ENCODE results near the gene RAB3A.

The RAB3A gene

DNA sequence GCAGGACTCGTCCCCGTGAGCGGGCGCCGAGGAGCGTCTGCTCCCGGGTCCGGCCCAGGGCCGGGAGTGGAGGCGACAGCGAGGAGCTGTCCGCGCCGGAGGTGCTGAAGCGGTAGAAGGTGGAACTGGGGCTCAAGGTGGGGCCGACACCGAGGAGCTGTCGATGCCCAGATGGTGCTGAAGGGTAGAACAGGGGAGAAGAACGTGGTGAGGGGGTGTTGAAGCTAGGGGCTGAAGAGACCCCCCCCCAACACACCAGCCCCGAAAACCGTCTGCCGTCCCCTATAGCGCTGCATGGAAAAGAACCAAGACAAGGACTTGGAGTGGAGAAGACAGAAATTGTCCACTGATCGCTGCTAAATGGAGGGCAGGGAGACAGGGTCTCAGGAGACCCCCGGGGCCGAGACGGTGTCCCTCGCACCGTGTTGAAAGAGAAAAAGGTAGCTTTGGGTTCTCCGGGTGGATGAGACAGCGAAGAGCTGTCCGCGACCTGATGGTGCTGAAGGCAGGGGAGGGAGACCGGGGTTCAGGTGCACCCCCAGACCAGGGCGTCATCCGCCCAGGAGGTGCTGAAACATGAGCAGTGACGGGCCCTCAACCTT, 29.5 kb upstream of the RAB3A start:
- H3K9me3 ChIP-seq (ENCODE audit: insufficient read depth, low read length), result no peaks in the 10 kb centered on the region
- H2AFZ ChIP-seq (ENCODE audit: low read depth, low read length), result no peak overlapping the region
- H3K4me2 ChIP-seq (ENCODE audit: low read length), result no peak overlapping the region
- H3K9ac ChIP-seq (ENCODE audit: low read length), result no peak overlapping the region
- H4K20me1 ChIP-seq (ENCODE audit: insufficient read depth, low read length), result no peaks in the 10 kb centered on the region; the same call in 1 of the 2 replicates
- no peak overlapping the region for H3K27ac ChIP-seq (ENCODE audit: low read length)
- H3K36me3 ChIP-seq (replicated peaks; ENCODE audit: low read depth, low read length), result no peaks in the 10 kb centered on the region
- peaks cover 12% of the 10 kb centered on the region; the same call in 1 of the 2 replicates for H3K27me3 ChIP-seq (ENCODE audit: low read depth, low read length)
- no peaks in the 10 kb centered on the region for H3K79me2 ChIP-seq (ENCODE audit: low read length)
- no peak overlapping the region for H3K4me3 ChIP-seq (ENCODE audit: low read length)
- TF ChIP-seq CTCF (IDR thresholded peaks at IDR 0.05; ENCODE audit: low read depth, low read length) (no peak), EZH2phosphoT487 (IDR thresholded peaks at IDR 0.05; ENCODE audit: low read depth) (no peak)
- H3K4me1 ChIP-seq (ENCODE audit: low read length), result no peaks in the 10 kb centered on the region

DNA sequence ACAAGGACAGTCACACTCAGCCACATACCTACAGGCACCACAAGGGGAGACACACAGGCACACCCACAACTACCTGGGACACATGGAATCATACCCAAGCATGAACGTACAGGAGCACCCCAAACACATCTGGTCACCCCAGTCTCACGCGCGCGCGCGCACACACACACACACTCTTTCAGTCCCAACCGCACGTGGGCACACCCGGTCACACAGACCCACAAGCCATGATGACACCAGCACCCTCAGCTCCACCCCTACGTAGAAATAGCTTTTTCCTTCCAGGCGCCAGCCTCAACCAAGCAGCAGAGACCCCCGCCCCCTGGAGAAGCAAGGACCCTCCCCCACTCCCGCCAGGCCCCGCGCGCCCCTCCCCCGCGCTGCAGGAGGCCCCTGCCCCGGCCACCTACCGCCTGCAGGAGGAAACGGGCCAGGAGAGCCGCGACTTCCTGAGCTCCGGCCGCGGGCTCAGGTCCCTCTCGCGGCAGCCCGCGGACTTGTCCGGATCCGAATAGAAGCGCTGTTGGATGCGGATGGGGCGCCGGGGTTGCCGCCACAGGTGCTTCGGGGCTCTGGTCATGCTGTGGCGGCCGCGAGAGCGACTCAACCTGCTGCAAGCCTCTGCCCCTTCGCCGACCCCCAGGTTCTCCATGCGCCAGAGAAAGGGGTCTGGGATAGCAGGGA, 28.8 kb upstream of the RAB3A start:
- Histone ChIP-seq H3K4me1 (ENCODE audit: low read length) (no peaks in the 10 kb centered on the region), H3K4me3 (ENCODE audit: low read length) (no peak overlapping the region), H3K36me3 (replicated peaks; ENCODE audit: low read depth, low read length) (no peaks in the 10 kb centered on the region), H2AFZ (ENCODE audit: low read depth, low read length) (no peak overlapping the region), H3K79me2 (ENCODE audit: low read length) (no peaks in the 10 kb centered on the region), H3K9ac (ENCODE audit: low read length) (no peak overlapping the region), H4K20me1 (ENCODE audit: insufficient read depth, low read length) (no peaks in the 10 kb centered on the region; the same call in 1 of the 2 replicates), H3K9me3 (ENCODE audit: insufficient read depth, low read length) (no peaks in the 10 kb centered on the region), H3K27ac (ENCODE audit: low read length) (no peak overlapping the region), H3K27me3 (ENCODE audit: low read depth, low read length) (peaks cover 12% of the 10 kb centered on the region; the same call in 1 of the 2 replicates), H3K4me2 (ENCODE audit: low read length) (no peak overlapping the region)
- TF ChIP-seq EZH2phosphoT487 (IDR thresholded peaks at IDR 0.05; ENCODE audit: low read depth), result no peak
- TF ChIP-seq CTCF (IDR thresholded peaks at IDR 0.05; ENCODE audit: low read depth, low read length), result no peak

- no peaks in the 10 kb centered on the region for H3K4me1 ChIP-seq (ENCODE audit: low read length)
- no peak overlapping the region for H3K9ac ChIP-seq (ENCODE audit: low read length)
- H2AFZ ChIP-seq (ENCODE audit: low read depth, low read length), result no peak overlapping the region
- H3K79me2 ChIP-seq (ENCODE audit: low read length), result no peaks in the 10 kb centered on the region
- H3K27me3 ChIP-seq (ENCODE audit: low read depth, low read length), result peaks cover 9% of the 10 kb centered on the region; the same call in 1 of the 2 replicates
- H3K27ac ChIP-seq (ENCODE audit: low read length), result no peak overlapping the region
- no peaks in the 10 kb centered on the region for H3K36me3 ChIP-seq (replicated peaks; ENCODE audit: low read depth, low read length)
- no peak overlapping the region for H3K4me3 ChIP-seq (ENCODE audit: low read length)
- TF ChIP-seq CTCF (IDR thresholded peaks at IDR 0.05; ENCODE audit: low read depth, low read length), result no peak
- no peak for TF ChIP-seq EZH2phosphoT487 (IDR thresholded peaks at IDR 0.05; ENCODE audit: low read depth)
- no peaks in the 10 kb centered on the region; the same call in 1 of the 2 replicates for H4K20me1 ChIP-seq (ENCODE audit: insufficient read depth, low read length)
- no peaks in the 10 kb centered on the region for H3K9me3 ChIP-seq (ENCODE audit: insufficient read depth, low read length)
- no peak overlapping the region for H3K4me2 ChIP-seq (ENCODE audit: low read length)
Measured at GRCh38 chr19:18231775-18232174, 27.9 kb upstream of the RAB3A start.

- H4K20me1 ChIP-seq (ENCODE audit: insufficient read depth, low read length), result no peaks in the 10 kb centered on the region; the same call in 1 of the 2 replicates
- H3K36me3 ChIP-seq (replicated peaks; ENCODE audit: low read depth, low read length), result no peaks in the 10 kb centered on the region
- no peak overlapping the region for H3K27ac ChIP-seq (ENCODE audit: low read length)
- H3K79me2 ChIP-seq (ENCODE audit: low read length), result no peaks in the 10 kb centered on the region
- peaks cover 9% of the 10 kb centered on the region; the same call in 1 of the 2 replicates for H3K27me3 ChIP-seq (ENCODE audit: low read depth, low read length)
- no peak overlapping the region for H3K4me3 ChIP-seq (ENCODE audit: low read length)
- TF ChIP-seq EZH2phosphoT487 (IDR thresholded peaks at IDR 0.05; ENCODE audit: low read depth) (no peak), CTCF (IDR thresholded peaks at IDR 0.05; ENCODE audit: low read depth, low read length) (no peak)
- no peaks in the 10 kb centered on the region for H3K9me3 ChIP-seq (ENCODE audit: insufficient read depth, low read length)
- no peaks in the 10 kb centered on the region for H3K4me1 ChIP-seq (ENCODE audit: low read length)
- no peak overlapping the region for H3K9ac ChIP-seq (ENCODE audit: low read length)
- no peak overlapping the region for H3K4me2 ChIP-seq (ENCODE audit: low read length)
- H2AFZ ChIP-seq (ENCODE audit: low read depth, low read length), result no peak overlapping the region
Measured at GRCh38 chr19:18230941-18231734, 27.3 kb upstream of the RAB3A start.
